ENCODE results near the gene GCAT.

The GCAT gene

GRCh38 chr22:37771081-37771480, 36.7 kb upstream of the GCAT start:
- no peak for TF ChIP-seq CTCF (IDR thresholded peaks at IDR 0.05; ENCODE audit: control extremely low read depth, extremely low read depth, low read depth, missing control alignments)
- CTCF ChIA-PET: no interaction called here
- DNase-seq (ENCODE audit: extremely low spot score): no peak
- POLR2A ChIA-PET: no interaction called here

- CTCF ChIA-PET: no interaction called here
- POLR2A ChIA-PET: no interaction called here
- no peak for TF ChIP-seq CTCF (IDR thresholded peaks at IDR 0.05; ENCODE audit: control extremely low read depth, extremely low read depth, low read depth, missing control alignments)
- DNase-seq (ENCODE audit: extremely low spot score): no peak
These were observed 35.9 kb upstream of the GCAT start for GRCh38 chr22:37771702-37772427.

GRCh38 chr22:37774728-37775127, 33.0 kb upstream of the GCAT start:
- POLR2A ChIA-PET: no interaction called here
- CTCF ChIA-PET: no interaction called here
- no peak for DNase-seq (ENCODE audit: extremely low spot score)
- no peak for TF ChIP-seq CTCF (IDR thresholded peaks at IDR 0.05; ENCODE audit: control extremely low read depth, extremely low read depth, low read depth, missing control alignments)

- no peak for TF ChIP-seq CTCF (IDR thresholded peaks at IDR 0.05; ENCODE audit: control extremely low read depth, extremely low read depth, low read depth, missing control alignments)
- ChIA-PET CTCF (interaction anchor here (1.0 to 1.7 kb wide), 2 partner anchors 23 to 168 kb away, joined by 3 to 6 read pairs; partner anchors contain the start of gene GGA1), POLR2A (no interaction called here)
- no peak for DNase-seq (ENCODE audit: extremely low spot score)
These were observed 31.7 kb upstream of the GCAT start for GRCh38 chr22:37775785-37776638.

- ChIA-PET CTCF (interaction anchor here (1.0 to 1.7 kb wide), 2 partner anchors 23 to 169 kb away, joined by 3 to 6 read pairs; partner anchors contain the start of gene GGA1), POLR2A (no interaction called here)
- DNase-seq (ENCODE audit: extremely low spot score): no peak
- no peak for TF ChIP-seq CTCF (IDR thresholded peaks at IDR 0.05; ENCODE audit: control extremely low read depth, extremely low read depth, low read depth, missing control alignments)
These were observed 31.1 kb upstream of the GCAT start for GRCh38 chr22:37776639-37777005.

- ChIA-PET CTCF (interaction anchor here (1.7 kb wide), 1 partner anchor 170 kb away, joined by 6 read pairs; the partner anchor contains the start of gene GGA1), POLR2A (interaction anchor here (0.6 kb wide), 1 partner anchor 14 kb away, joined by 3 read pairs; no protein-coding TSS in a partner anchor)
- no peak for TF ChIP-seq CTCF (IDR thresholded peaks at IDR 0.05; ENCODE audit: control extremely low read depth, extremely low read depth, low read depth, missing control alignments)
- DNase-seq (ENCODE audit: extremely low spot score): peak; percentile 75
These were observed 30.5 kb upstream of the GCAT start for GRCh38 chr22:37777122-37777687.

Measured in GM10248 (cell line).